Astrocyte (in vitro differentiated cells and primary cell): ENCODE results near the gene TBX5. TPM values are rescaled to one million over a fixed set of nuclear protein-coding genes. Genes with fewer than 3 reads are reported as not detected.

ENCODE experiments used
- DNase-seq: peaks from one replicate; pipeline ENCODE4 v3.0.0-alpha.2; 2010; ENCODE audit warnings: low read depth
- FAIRE-seq: peaks from 2 replicates; lab custom pipeline; 2011; peaks lifted over from hg19 to GRCh38; lab: Jason Lieb, UNC
- H2AFZ ChIP-seq: 2 replicates; pipeline ENCODE4 v1.6.0; 2012; ENCODE audit warnings: low read depth, low read length, inconsistent platforms
- H3K27ac ChIP-seq: 2 replicates; pipeline ENCODE4 v1.5.1; 2011; ENCODE audit warnings: low read depth, low read length, inconsistent platforms
- H3K27me3 ChIP-seq: 2 replicates; pipeline ENCODE4 v1.6.0; 2011; ENCODE audit warnings: low read length, inconsistent platforms; ENCODE audit not compliant: insufficient read depth
- H3K36me3 ChIP-seq: 2 replicates; pipeline ENCODE4 v1.5.1; 2011; ENCODE audit warnings: low read length, inconsistent platforms; ENCODE audit not compliant: insufficient read depth
- H3K4me1 ChIP-seq: 2 replicates; pipeline ENCODE4 v1.5.1; 2011; ENCODE audit warnings: low read length, inconsistent platforms; ENCODE audit not compliant: insufficient read depth
- H3K4me2 ChIP-seq: 2 replicates; pipeline ENCODE4 v1.6.0; 2012; ENCODE audit warnings: low read length, inconsistent platforms
- H3K4me3 ChIP-seq: 2 replicates; pipeline ENCODE4 v1.5.1; 2011; ENCODE audit warnings: low read depth, mild to moderate bottlenecking, low read length, inconsistent platforms; ENCODE audit not compliant: insufficient read depth
- H3K79me2 ChIP-seq: 2 replicates; pipeline ENCODE4 v1.6.0; 2012; ENCODE audit warnings: mild to moderate bottlenecking, low read length, inconsistent platforms; ENCODE audit not compliant: insufficient read depth
- H3K9ac ChIP-seq: 2 replicates; pipeline ENCODE4 v1.6.0; 2012; ENCODE audit warnings: mild to moderate bottlenecking, low read length, inconsistent platforms
- H3K9me3 ChIP-seq: 2 replicates; pipeline ENCODE4 v1.5.1; 2012; ENCODE audit warnings: low read depth, mild to moderate bottlenecking, low read length, inconsistent platforms; ENCODE audit not compliant: insufficient read depth
- H4K20me1 ChIP-seq: 2 replicates; pipeline ENCODE4 v1.6.0; 2012; ENCODE audit warnings: low read length, inconsistent platforms; ENCODE audit not compliant: insufficient read depth
- H3K27ac Mint-ChIP-seq: one replicate; pipeline ENCODE4 v1.8.0; 2021; ENCODE audit warnings: mild to moderate bottlenecking, mixed read lengths; ENCODE audit not compliant: unreplicated experiment
- H3K27me3 Mint-ChIP-seq: one replicate; pipeline ENCODE4 v1.8.0; 2021; ENCODE audit warnings: low read depth, mixed read lengths; ENCODE audit not compliant: unreplicated experiment
- H3K36me3 Mint-ChIP-seq: one replicate; pipeline ENCODE4 v1.8.0; 2021; ENCODE audit warnings: low read depth, mixed read lengths; ENCODE audit not compliant: unreplicated experiment
- H3K4me1 Mint-ChIP-seq: one replicate; pipeline ENCODE4 v1.8.0; 2021; ENCODE audit warnings: low read depth, mixed read lengths; ENCODE audit not compliant: unreplicated experiment
- H3K4me3 Mint-ChIP-seq: one replicate; pipeline ENCODE4 v1.8.0; 2021; ENCODE audit warnings: mild to moderate bottlenecking, moderate library complexity, mixed read lengths; ENCODE audit not compliant: unreplicated experiment
- H3K9me3 Mint-ChIP-seq: one replicate; pipeline ENCODE4 v1.8.0; 2021; ENCODE audit warnings: mild to moderate bottlenecking, mixed read lengths; ENCODE audit not compliant: unreplicated experiment
- EZH2 ChIP-seq: IDR thresholded peaks from 2 replicates; pipeline ENCODE4 v1.6.1; 2012; ENCODE audit warnings: mild to moderate bottlenecking, low read length, inconsistent platforms; ENCODE audit not compliant: insufficient read depth
- total RNA-seq: library from RNA; stranded (reverse); gene quantifications from 2 replicates; pipeline ENCODE4 v1.2.1, GENCODE V29; 2021
- TF ChIP-seq, protein P1 (sequence below): IDR thresholded peaks from 2 replicates; pipeline ENCODE4 v1.5.1; 2011; ENCODE audit warnings: low read depth, mild to moderate bottlenecking, inconsistent platforms, low read length, moderate library complexity; ENCODE audit not compliant: insufficient read depth

TBX5 gene
- total RNA-seq, 1 donor from 2014 or later, result not detected

GRCh38 chr12:114306646-114307045, 99.3 kb downstream of the TBX5 start:
- H3K4me1 ChIP-seq, result peaks cover 3% of the 10 kb centered on the region
- H3K4me1 Mint-ChIP-seq, result peaks cover 12% of the 10 kb centered on the region
- H3K4me2 ChIP-seq, result no peak overlapping the region
- peak overlapping the region; percentile 8 for H3K4me3 Mint-ChIP-seq
- DNase-seq (peak; percentile 74), FAIRE-seq (peak; percentile 98)
- no peaks in the 10 kb centered on the region for H3K9me3 ChIP-seq
- no peaks in the 10 kb centered on the region for H3K27me3 ChIP-seq
- no peaks in the 10 kb centered on the region for H4K20me1 ChIP-seq
- no peak overlapping the region for H2AFZ ChIP-seq
- H3K36me3 Mint-ChIP-seq, result no peaks in the 10 kb centered on the region
- no peaks in the 10 kb centered on the region for H3K36me3 ChIP-seq
- H3K27me3 Mint-ChIP-seq, result peaks cover 9% of the 10 kb centered on the region
- no peak overlapping the region for H3K27ac ChIP-seq
- TF ChIP-seq, protein P1, sequence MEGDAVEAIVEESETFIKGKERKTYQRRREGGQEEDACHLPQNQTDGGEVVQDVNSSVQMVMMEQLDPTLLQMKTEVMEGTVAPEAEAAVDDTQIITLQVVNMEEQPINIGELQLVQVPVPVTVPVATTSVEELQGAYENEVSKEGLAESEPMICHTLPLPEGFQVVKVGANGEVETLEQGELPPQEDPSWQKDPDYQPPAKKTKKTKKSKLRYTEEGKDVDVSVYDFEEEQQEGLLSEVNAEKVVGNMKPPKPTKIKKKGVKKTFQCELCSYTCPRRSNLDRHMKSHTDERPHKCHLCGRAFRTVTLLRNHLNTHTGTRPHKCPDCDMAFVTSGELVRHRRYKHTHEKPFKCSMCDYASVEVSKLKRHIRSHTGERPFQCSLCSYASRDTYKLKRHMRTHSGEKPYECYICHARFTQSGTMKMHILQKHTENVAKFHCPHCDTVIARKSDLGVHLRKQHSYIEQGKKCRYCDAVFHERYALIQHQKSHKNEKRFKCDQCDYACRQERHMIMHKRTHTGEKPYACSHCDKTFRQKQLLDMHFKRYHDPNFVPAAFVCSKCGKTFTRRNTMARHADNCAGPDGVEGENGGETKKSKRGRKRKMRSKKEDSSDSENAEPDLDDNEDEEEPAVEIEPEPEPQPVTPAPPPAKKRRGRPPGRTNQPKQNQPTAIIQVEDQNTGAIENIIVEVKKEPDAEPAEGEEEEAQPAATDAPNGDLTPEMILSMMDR, result no peak
- no peak for TF ChIP-seq EZH2
- H3K27ac Mint-ChIP-seq, result peak overlapping the region; percentile 56
- no peaks in the 10 kb centered on the region for H3K79me2 ChIP-seq
- H3K9me3 Mint-ChIP-seq, result peaks cover 3% of the 10 kb centered on the region
- no peak overlapping the region for H3K4me3 ChIP-seq
- no peak overlapping the region for H3K9ac ChIP-seq

- no peaks in the 10 kb centered on the region for H3K79me2 ChIP-seq
- H3K4me3 Mint-ChIP-seq, result no peak overlapping the region
- peaks cover 14% of the 10 kb centered on the region for H3K27me3 Mint-ChIP-seq
- FAIRE-seq (peak; percentile 39), DNase-seq (no peak)
- H3K27ac Mint-ChIP-seq, result peak overlapping the region; percentile 20
- H3K9me3 ChIP-seq, result no peaks in the 10 kb centered on the region
- H2AFZ ChIP-seq, result no peak overlapping the region
- no peaks in the 10 kb centered on the region for H3K36me3 Mint-ChIP-seq
- H3K4me1 ChIP-seq, result peaks cover 3% of the 10 kb centered on the region
- no peaks in the 10 kb centered on the region for H3K36me3 ChIP-seq
- peaks cover 12% of the 10 kb centered on the region for H3K4me1 Mint-ChIP-seq
- H3K27me3 ChIP-seq, result no peaks in the 10 kb centered on the region
- H3K4me3 ChIP-seq, result no peak overlapping the region
- H3K9ac ChIP-seq, result no peak overlapping the region
- H3K9me3 Mint-ChIP-seq, result peaks cover 3% of the 10 kb centered on the region
- TF ChIP-seq EZH2, result no peak
- TF ChIP-seq, protein P1, result no peak
- H3K27ac ChIP-seq, result no peak overlapping the region
- H3K4me2 ChIP-seq, result no peak overlapping the region
- no peaks in the 10 kb centered on the region for H4K20me1 ChIP-seq
Observed at GRCh38 chr12:114305446-114305845, 100.5 kb downstream of the TBX5 start.
